OCI-LY1 (cell line): ENCODE measurements around the gene B3GALT2.

ENCODE experiments used
- EZH2 ChIP-seq: fragments of 200-600 bp; sonication (generic), shearing (Covaris generic); IDR thresholded peaks from 2 replicates; pipeline ENCODE4 v1.8.0; 2017; ENCODE audit warnings: borderline replicate concordance, mixed run types, mild to moderate bottlenecking, antibody characterized with exemption, low read length, moderate library complexity, mixed read lengths
- TF ChIP-seq, protein P1 (sequence below): fragments of 200-600 bp; sonication (generic), shearing (Covaris generic); IDR thresholded peaks from 2 replicates; pipeline ENCODE4 v1.5.1; 2017; ENCODE audit warnings: mild to moderate bottlenecking, antibody characterized with exemption, low read length, moderate library complexity, mixed read lengths

- TF ChIP-seq, protein P1, sequence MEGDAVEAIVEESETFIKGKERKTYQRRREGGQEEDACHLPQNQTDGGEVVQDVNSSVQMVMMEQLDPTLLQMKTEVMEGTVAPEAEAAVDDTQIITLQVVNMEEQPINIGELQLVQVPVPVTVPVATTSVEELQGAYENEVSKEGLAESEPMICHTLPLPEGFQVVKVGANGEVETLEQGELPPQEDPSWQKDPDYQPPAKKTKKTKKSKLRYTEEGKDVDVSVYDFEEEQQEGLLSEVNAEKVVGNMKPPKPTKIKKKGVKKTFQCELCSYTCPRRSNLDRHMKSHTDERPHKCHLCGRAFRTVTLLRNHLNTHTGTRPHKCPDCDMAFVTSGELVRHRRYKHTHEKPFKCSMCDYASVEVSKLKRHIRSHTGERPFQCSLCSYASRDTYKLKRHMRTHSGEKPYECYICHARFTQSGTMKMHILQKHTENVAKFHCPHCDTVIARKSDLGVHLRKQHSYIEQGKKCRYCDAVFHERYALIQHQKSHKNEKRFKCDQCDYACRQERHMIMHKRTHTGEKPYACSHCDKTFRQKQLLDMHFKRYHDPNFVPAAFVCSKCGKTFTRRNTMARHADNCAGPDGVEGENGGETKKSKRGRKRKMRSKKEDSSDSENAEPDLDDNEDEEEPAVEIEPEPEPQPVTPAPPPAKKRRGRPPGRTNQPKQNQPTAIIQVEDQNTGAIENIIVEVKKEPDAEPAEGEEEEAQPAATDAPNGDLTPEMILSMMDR: no peak
- no peak for TF ChIP-seq EZH2
Observed at GRCh38 chr1:193192586-193192985, 6.2 kb upstream of the B3GALT2 start.
